DMS53 treated with DMSO at 0.1 percent for 48 hours (cell line): Measurements from ENCODE around the gene CTPS1.

Experiments
- DNase-seq: peaks from one replicate; lab custom pipeline; 2025; ENCODE audit not compliant: unreplicated experiment; lab: John Stamatoyannopoulos, UW

The CTPS1 gene

DNA sequence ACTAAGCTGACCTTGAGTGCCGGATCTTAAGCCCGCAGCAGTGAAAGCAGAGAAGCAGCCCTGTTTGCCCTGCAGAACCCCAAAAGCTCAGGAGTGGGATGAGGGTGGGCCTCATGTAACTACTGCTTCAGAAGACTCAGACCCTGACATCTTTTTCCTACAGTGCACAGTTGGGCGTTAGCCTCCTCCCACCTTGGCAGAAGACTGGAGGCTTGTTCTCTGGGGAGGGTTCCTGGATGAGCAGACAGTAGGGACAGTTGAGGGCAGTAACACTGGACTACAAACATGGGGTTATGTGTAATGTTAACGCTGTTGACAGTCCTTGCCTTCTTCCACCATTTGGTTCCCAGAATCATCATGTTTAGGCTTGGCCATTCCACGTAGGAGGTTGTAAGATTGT is 9.6 kb downstream of the CTPS1 start:
- no peak for DNase-seq

DNA sequence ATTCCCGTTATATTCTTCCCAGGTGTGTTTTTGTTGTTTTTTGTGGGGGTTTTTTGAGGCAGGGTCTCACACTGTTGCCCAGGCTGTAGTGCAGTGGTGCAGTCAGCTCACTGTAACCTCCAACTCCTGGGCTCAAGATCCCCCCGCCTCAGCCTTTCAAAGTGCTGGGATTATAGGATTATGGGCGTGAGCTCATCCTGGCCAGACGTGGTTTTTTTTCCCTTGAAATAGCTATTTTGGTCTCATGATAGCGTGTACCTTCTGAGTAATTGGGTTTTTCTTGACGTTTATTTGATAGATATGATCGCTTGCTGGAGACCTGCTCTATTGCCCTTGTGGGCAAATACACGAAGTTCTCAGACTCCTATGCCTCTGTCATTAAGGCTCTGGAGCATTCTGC is 17.6 kb downstream of the CTPS1 start:
- DNase-seq = no peak

DNA sequence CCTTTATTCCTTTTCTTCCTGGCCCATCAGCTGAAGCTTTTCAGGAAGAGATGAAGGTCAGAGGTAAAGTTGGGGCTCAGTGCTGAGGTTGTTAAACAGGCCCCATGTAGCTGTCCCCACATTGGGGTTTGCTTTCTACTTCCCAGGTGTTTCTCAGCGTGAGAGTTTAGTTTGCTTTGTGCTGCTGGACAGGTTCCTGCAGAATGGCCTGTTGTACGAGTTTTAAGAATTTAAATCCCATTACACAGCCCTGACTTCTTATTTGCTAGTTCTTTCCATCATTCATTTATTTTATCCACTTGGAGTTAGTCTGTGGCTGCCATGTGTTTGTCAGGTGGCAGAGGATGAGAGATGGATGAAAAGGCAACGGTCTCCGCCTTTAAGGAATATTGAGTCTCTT is 19.2 kb downstream of the CTPS1 start:
- no peak for DNase-seq

DNA sequence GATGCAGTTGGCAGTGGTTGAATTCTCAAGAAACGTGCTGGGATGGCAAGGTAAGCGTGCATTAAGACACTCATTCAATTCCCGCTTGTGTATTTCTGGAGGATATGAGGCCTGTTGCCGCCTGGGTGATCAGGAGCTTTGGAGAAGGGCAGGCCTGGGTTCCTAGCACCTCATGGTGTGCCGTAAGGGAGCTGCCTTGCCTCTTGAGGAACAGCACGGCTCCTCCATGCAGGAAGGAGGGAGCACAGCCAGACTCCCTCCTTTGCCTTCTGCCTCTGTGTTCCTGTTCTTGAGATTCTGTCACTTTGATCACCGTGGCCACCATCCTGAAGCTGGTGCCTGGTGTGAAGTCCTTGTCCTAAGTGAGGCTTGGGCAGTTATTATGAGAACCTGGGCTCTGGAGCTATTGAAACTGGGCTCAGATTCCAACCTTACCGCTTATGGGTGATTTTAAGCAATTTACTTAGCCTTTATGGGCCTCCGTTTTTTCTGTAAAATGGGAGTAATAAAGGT is 23.7 kb downstream of the CTPS1 start:
- no peak for DNase-seq

DNA sequence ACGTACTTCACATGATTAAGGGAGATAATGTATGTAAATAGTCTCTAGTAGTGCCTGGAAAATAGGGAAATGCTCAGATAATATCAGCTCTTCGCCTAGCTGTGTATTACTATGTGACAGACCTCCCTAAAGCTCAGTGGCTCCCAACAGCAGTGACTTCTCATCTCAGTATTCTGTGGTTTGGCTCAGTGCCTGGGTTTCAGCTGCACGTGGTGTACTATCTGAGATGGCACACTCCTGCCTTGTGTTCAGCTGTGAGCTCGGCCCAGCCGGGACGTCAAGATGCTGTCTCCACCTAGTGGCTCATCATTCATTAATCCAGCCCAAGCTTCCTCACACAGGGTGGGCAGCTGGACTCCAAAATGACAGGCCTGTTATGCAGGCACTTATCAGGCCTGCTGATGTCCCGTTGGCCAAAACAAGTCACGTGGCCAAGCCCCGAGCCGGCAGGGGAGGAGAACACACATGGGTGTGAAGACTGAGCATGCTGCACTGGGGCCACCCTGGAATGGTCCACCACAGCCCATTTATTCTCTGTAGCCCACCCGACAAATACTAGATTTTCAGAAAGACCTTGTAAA is 24.2 kb downstream of the CTPS1 start:
- DNase-seq = no peak

DNA sequence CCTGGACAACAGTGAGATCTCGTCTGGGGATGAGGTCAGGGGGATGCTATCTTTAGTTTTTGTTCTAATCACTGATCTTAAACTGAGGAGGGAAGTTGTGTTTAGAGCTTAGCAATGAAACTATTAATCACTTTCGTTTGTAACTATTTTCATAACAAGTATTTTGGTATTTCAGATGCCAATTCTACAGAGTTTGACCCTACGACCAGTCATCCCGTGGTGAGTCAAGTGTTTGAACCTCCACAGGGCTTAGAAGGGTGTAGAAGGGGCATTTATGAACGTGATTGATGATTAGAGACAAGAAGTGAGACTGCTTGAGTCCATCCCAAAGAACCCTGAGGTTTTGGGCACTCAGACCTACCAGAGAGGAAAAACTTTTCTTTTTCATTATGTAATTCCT is 26.4 kb downstream of the CTPS1 start:
- DNase-seq = no peak

DNA sequence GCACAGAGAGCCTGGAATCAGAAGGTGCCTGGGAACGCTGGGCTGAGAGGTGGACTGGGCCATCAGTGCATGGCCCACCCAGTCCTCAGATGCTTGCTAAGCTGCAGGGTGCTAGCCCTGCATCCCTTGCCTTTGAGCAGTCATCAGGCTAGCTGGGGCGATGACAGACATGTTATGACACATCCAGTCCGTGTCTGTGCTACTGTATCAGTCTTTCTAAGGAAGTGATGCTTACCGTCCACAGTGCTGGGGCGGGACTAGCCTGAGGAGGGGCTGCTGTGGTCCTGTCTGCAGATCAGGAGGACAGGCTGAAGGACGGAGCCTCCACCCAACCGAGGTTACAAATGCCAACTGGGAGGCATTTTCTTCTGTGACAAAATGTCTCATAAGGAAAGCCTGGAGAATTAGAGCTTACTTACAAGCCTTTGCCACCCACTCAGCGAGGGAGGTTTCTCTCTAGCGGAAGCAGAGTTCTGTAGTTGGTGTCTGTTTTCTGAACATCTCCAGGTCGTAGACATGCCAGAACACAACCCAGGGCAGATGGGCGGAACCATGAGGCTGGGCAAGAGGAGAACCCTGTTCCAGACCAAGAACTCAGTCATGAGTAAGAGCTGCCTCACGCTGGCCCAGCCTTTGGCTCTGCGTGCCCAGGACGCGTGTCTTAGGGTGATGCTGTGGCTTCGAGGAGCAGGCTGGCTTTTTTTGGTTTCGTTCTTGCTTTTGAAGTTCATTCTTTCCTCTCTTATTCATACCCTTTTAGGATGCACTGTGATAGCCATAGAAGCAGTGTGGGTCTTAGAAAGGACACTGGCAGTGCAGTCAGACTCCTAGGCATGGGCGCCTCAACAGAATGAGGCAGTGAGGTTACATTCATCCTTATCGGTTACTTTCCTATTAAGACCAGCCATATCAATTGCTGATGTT is 27.7 kb downstream of the CTPS1 start:
- no peak for DNase-seq

DNA sequence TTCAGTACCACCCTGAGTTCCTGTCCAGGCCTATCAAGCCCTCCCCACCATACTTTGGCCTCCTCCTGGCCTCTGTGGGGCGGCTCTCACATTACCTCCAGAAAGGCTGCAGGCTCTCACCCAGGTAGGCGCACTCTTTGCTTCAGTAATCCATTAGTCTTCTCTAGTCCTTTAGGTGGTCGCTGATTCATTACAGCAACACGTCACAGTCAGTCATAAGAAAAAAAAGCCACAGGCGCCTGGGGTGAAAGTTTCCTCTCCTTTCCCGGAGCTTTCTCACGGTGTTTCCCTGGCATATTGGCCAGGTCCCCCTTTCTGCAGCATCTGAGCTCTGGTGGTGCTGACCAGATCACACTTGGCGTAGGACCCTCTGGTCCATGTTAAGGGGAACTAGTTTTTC is 30.0 kb downstream of the CTPS1 start:
- DNase-seq = no peak

DNA sequence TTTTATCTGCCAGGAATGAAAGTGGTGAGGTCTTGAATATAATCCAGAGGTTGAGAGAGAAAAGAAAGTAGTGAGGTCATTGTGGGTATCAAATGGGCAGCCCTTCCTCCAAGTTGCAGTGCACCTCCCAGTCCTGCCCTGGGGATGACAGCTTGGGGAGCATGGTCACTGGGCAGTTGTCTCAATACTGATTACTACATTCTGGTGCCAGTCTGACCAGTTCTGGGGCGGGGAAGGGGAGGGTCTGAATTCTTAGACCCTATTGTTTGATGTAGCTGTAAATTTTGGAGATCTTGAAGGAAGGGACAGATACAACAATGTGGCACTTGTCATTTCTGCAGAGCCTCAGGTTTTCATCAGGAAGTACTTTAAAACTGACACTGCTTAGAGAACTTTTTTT is 30.8 kb downstream of the CTPS1 start:
- no peak for DNase-seq

DNA sequence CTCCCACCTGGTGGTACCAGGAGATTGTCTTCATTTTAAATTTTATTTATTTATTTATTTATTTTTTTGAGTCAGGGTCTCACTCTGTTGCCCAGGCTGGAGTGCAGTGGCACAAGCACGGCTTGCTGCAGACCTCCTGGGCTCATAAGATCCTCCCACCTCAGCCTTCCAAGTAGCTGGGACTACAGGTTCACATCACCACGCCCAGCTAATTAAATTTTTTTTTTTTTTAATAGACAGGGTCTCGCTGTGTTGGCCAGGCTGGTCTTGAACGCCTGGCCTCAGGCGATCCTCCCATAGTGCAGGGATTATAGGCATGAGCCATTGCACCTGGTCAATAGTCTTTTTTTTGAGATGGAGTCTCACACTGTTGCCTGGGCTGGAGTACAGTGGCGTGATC is 33.5 kb downstream of the CTPS1 start:
- no peak for DNase-seq

DNA sequence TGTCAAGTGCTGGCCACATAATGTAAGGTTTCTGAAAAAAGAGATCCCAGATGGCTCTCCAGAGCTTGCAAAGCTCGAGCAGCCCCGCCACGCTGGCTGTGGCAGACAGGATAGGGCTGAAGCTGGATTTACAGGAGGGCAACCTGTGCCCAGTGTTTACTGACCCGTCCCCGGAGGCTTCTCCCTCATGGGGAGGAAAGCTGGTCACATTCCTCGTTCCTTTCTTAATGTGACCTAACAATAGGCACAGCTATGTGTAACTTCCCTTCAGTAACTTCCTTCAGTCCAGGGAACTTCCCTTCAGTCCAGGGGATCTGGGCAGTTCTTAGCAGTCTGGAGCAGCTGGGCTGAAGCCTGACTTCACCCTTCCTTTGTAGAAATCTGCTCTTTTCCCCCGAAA is 34.3 kb downstream of the CTPS1 start:
- DNase-seq = no peak

DNA sequence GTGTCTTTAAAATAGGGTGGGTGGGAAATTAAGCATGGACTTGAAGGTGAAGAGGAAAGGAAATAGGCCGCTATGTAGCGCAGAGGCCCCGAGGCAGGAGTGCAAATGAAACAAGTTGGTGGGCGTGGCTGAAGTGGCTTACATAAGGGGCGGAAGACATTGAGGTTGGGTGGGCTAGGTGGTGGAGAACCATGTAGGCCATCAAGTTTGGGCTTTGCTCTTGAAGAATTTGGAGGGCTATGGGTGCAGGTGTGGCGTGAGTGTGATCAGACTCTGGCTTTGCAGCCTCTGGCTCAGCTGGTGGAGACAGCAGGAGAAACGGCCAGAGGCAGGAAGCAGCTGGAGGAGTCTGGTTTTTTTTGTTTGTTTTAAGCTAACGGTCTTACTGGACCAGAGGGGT is 35.4 kb downstream of the CTPS1 start:
- no peak for DNase-seq

DNA sequence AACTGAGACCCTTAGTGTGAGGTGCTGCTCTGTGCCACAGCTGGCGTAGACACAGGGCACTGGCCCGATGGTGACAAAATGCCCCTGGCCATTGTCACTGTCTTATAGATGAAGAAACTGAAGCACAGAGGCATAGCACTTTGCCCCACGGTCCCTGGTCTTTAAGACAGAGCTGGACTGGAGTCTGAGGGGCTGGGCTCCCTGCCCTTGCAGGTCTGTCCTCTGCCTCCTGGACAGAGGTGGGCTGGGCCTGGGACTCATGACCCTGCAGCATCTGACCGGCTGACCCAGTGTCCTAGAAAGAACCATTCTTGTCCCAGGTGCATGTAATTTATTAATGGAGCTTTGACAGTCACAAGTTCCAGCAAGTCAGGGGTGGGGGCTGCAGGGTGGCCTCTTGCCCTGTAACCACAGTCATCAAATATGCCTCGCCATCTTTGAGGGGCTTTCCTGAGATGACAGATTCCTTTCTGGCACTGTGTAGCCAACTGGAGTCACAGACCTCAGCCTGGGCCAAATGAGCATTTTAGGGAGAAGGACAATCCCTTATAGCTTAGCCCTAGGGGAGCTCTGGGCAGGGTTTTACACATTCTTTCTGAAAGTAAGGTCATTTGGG is 35.9 kb downstream of the CTPS1 start:
- DNase-seq = no peak

DNA sequence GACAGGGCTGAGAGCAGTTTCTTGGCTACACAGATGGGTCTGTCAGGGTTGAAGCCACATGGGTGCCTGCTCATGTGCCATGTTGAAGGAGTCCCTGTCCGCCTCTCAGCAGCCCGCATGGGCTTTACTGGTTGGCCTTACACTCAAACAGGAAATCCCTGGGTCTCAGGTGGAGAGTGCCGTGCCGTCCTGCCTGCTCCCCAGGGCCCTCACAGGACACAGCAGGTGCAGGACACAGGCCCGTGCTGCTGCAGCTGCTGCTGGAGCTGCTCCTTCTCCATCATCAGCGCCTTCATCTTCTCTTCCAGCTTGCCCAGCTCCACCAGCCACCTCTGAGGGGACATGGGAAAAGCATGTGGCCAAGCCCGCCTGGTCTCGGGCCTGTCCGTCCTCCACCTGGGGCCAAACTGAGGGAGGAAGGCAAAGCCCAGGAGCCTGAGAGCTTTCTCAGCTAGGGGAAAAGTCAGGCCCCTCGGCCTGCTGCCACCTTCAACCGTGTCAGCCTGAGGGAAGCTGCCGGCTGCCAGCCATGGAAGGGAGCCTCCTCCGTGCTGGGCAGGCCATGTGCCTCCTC is 36.5 kb downstream of the CTPS1 start:
- DNase-seq = no peak

DNA sequence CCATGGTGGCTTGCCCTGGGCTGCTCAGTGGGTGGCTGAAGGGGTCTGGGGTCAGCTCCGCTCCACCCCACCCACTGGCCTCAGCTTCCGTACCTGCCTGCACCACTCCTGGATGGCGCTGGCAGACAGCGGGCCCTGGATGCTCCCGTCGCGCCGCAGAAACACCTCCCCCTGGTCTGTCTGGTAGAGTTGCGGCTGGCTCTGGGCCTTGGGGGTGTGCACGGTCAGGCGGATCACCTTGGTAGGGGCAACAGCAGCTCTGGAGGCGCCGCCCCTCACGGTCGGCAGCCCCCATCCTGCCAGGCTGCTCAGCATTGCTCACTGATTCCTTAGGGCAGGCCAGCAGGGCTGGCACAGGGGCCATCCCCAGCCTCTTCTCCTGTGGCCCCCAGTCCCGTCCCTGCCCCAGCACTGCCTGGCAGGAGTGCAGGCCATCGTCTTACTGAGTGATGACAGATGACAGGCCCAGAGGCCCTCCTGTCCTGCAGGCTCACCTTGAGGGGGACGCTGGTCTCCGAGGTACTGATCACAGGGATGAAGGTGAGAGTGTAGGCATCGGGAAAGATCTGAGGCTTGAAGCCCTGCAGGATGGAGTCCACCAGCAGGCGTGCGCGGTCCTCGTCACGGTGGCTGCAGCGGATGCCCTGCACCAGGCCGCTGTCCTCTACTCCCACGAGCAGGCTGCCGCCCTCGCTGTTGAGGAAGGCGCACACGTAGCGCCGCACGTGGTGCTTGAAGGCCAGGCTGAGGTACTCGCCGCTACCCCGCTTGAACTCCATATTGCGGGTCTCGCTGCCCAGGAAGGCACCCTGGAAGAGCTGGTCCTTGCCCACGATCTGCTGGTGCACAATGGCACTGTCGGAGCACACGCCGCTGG is 37.9 kb downstream of the CTPS1 start:
- no peak for DNase-seq

DNA sequence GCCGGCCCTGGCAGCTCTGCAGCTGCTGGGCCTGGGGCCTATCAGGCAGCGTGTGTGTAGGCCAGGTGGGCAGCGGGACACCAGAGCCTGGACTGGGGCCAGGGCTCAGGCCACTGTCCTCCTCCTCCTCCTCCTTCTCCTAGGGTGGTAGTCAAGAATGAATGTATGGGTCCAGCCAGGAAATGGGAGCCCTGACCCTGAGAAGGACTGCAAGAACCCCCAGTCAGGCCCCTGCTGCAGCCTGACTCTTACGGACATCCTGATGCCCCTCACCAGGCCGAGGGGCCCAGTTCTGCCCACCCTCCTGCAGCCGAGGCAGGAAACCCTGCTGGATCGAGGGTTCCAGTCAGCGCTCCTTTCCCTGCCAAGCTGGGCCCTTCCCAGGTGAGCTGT is 38.5 kb downstream of the CTPS1 start:
- DNase-seq = no peak

DNA sequence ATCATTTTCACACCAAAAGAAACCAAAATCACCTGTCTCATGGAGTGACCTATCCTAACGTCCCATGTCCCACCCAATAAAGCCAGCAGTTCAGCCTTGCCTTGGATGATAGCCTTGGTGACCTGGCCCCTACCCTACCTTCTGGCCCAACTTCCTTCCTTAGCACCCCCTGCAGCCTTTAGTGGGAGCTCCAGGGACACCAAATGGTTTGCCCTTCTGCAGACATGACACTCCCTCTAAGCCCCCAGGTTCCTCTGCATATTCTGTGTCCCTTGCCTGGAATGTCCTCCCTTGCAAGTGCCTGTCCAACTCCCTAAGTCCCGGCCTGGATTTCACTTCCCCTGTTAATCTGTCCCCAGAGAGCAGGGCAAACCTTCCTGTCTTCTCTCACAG is 39.9 kb downstream of the CTPS1 start:
- no peak for DNase-seq

DNA sequence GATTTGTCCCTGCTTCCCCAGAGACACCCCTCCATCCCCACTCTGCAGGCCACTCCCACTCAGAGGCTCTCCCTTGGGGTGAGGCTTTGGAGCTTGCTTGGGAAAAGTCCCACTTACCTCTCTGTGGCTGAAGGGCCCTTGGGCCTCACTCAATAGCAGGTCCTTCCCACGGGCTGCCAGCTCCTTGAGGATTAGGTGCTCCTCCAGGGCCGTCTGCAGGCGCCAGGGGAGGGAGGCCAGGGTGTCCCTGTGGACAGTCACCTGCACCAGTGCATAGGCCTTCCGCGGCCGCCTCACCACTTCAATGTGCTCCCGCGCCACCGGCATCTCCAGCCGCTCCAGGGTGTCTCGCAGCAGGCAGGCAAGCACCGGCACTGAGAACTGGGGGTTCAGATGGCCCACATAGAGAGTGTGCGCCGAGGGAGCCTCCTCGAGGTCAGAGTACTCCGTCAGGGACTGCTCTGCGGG is 40.6 kb downstream of the CTPS1 start:
- no peak for DNase-seq

DNA sequence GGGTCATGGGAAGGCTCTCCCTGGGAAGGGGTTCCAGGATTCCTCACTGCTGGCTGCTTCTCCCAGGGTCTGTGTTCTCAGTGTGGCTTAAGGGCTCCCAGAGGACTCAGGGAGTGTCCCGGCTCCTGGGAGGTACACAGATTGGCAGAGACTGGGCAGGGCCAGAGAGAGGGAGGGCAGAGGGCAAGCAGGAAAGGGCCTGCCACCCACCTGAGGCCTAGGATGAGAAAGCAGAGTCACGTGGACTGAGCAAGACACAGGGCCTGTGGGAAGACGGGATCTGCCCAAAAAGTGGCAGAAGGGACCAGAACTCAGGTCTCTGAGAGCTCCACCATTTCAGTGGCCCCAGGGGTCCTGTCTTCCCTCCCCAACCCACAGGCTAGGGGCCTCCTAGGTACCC is 41.2 kb downstream of the CTPS1 start:
- no peak for DNase-seq

DNA sequence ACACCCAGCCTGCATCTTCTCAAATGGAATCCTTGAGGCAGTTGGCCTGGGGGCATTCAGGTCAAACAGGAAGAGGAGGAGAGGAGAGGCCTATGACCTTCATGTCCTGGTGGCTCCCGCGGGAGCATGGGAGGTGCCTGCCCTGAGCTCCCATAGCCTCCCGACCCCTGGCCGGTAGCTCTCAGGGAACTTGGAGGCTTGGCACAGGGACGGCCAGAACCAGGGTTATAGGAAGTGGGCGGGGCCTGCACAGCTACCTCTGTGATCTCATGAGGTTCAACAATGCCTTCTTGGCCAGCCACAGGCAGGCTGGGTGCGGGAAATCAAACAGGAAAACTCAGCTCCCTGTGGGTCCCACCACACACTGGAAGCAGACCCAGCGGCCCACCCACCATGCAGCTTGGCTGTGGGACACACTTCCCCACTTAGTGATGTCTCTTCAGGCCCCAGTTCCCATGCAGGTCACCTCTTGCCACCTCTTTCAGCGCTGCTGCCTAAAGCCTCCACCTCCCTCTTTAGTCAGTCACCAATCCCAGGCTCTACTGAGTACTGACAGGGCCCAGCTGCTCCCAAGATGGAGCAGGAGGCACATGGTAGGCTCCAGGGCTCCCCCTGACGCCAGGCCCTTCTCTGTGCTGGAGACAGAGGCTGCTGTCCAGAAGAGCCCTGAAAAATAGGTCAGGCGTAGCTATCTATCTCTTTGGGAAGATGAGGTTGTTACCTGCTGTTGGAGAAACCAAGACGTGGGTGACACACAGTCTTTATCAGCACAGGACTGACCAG is 42.2 kb downstream of the CTPS1 start, which contains the start of gene SLFNL1:
TSS of gene SLFNL1 (minus strand) at position 200 of the 783 bp plus-strand sequence. CDS start 1,065 bp downstream, outside the sequence.
- no peak for DNase-seq
